Activated T-helper 9 cell treated with anti-CD3 and anti-CD28 coated beads, Interleukin-2, amount 50 U/mL, for 16 hours (primary cell): ENCODE measurements around the gene CLDN7.

Experiments
- DNase-seq: peaks from one replicate; pipeline ENCODE4 v3.0.0-alpha.2; 2020; ENCODE audit warnings: low read depth

The CLDN7 gene

GRCh38 chr17:7236808-7237207, 25.5 kb downstream of the CLDN7 start:
- no peak for DNase-seq

GRCh38 chr17:7235693-7236665, 26.3 kb downstream of the CLDN7 start:
- no peak for DNase-seq

- peak; percentile 91 for DNase-seq
These were observed 28.0 kb downstream of the CLDN7 start, which contains the start of gene DVL2 for GRCh38 chr17:7234083-7234951. TSS of gene DVL2 (minus strand) at chr17:7234517. CDS start at chr17:7234262, 255 bp downstream.

GRCh38 chr17:7233701-7234082, 28.6 kb downstream of the CLDN7 start:
- no peak for DNase-seq

GRCh38 chr17:7232114-7232513, 30.2 kb downstream of the CLDN7 start:
- no peak for DNase-seq

GRCh38 chr17:7229504-7229903, 32.8 kb downstream of the CLDN7 start:
- no peak for DNase-seq

- no peak for DNase-seq
These were observed 33.4 kb downstream of the CLDN7 start for GRCh38 chr17:7228920-7229319.

GRCh38 chr17:7226721-7227710, 35.3 kb downstream of the CLDN7 start:
- DNase-seq, result no peak

GRCh38 chr17:7225711-7226331, 36.5 kb downstream of the CLDN7 start:
- DNase-seq, result no peak

- no peak for DNase-seq
These were observed 37.6 kb downstream of the CLDN7 start for GRCh38 chr17:7224661-7225111.

- DNase-seq, result no peak
These were observed 38.2 kb downstream of the CLDN7 start for GRCh38 chr17:7224110-7224509.

- no peak for DNase-seq
These were observed 38.9 kb downstream of the CLDN7 start for GRCh38 chr17:7223375-7223774.

GRCh38 chr17:7222972-7223292, 39.3 kb downstream of the CLDN7 start:
- no peak for DNase-seq

GRCh38 chr17:7222093-7222971, 39.9 kb downstream of the CLDN7 start:
- DNase-seq, result no peak

- no peak for DNase-seq
These were observed 40.8 kb downstream of the CLDN7 start for GRCh38 chr17:7221278-7222092.

- peak; percentile 38 for DNase-seq
These were observed 41.5 kb downstream of the CLDN7 start for GRCh38 chr17:7220593-7221277.

GRCh38 chr17:7219812-7220592, 42.3 kb downstream of the CLDN7 start, which contains the start of the genes ACADVL and DLG4:
TSS of gene ACADVL (plus strand) at chr17:7219938. CDS start at chr17:7219985, 47 bp downstream.
TSS of gene DLG4 (minus strand) at chr17:7219836.
- DNase-seq, result peak; percentile 71
